Neural cell (in vitro differentiated cells): ENCODE measurements around the gene TBC1D16. TPM values are rescaled to one million over a fixed set of nuclear protein-coding genes. Genes with fewer than 3 reads are reported as not detected.

Source experiments
- H2AFZ ChIP-seq: fragments of 200-600, 300-800 bp; sonication (generic), shearing (Covaris generic); 2 replicates; pipeline ENCODE4 v1.6.0; 2014; ENCODE audit warnings: low read depth, mild to moderate bottlenecking, antibody characterized with exemption, low read length, moderate library complexity
- H3F3A ChIP-seq: fragments of 200-600 bp; shearing (Covaris generic); 2 replicates; pipeline ENCODE4 v1.6.1; 2016; ENCODE audit warnings: mild to moderate bottlenecking, moderate library complexity, mixed read lengths, antibody characterized with exemption, low read length; ENCODE audit not compliant: insufficient read depth, poor library complexity, severe bottlenecking
- H3K27ac ChIP-seq: fragments of 200-600, 300-800 bp; sonication (generic), shearing (Covaris generic); 2 replicates; pipeline ENCODE4 v1.5.1; 2014; ENCODE audit warnings: mild to moderate bottlenecking, low read length, moderate library complexity
- H3K27me3 ChIP-seq: fragments of 300-800, 200-600 bp; sonication (generic), shearing (Covaris generic); 2 replicates; pipeline ENCODE4 v1.6.0; 2014; ENCODE audit warnings: mild to moderate bottlenecking, low read depth, low read length, moderate library complexity; ENCODE audit not compliant: insufficient read depth
- H3K36me3 ChIP-seq: fragments of 300-800, 200-600 bp; sonication (generic), shearing (Covaris generic); 2 replicates; pipeline ENCODE4 v1.5.1; 2014; ENCODE audit warnings: mild to moderate bottlenecking, antibody characterized with exemption, low read length, moderate library complexity; ENCODE audit not compliant: insufficient read depth
- H3K4me2 ChIP-seq: fragments of 300-800, 200-600 bp; sonication (generic), shearing (Covaris generic); 2 replicates; pipeline ENCODE4 v1.6.0; 2014; ENCODE audit warnings: mild to moderate bottlenecking, low read length
- H3K4me3 ChIP-seq: fragments of 300-800, 200-600 bp; sonication (generic), shearing (Covaris generic); 2 replicates; pipeline ENCODE4 v1.5.1; 2014; ENCODE audit warnings: mild to moderate bottlenecking, low read length, moderate library complexity
- H3K79me2 ChIP-seq: fragments of 200-600 bp; shearing (Covaris generic); replicated peaks from 2 replicates; pipeline ENCODE4 v1.6.0; 2014; ENCODE audit warnings: mild to moderate bottlenecking, low read length, moderate library complexity; ENCODE audit not compliant: insufficient read depth
- H3K9ac ChIP-seq: fragments of 300-800, 200-600 bp; sonication (generic), shearing (Covaris generic); 2 replicates; pipeline ENCODE4 v1.6.1; 2016; ENCODE audit warnings: mild to moderate bottlenecking, low read length, mixed read lengths
- H3K9me2 ChIP-seq: fragments of 200-600 bp; shearing (Covaris generic); 2 replicates; pipeline ENCODE4 v1.6.1; 2016; ENCODE audit warnings: mild to moderate bottlenecking, low read length, mixed read lengths; ENCODE audit not compliant: insufficient read depth
- H3K9me3 ChIP-seq: fragments of 200-600, 300-800 bp; sonication (generic), shearing (Covaris generic); 2 replicates; pipeline ENCODE4 v1.6.1; 2016; ENCODE audit warnings: mild to moderate bottlenecking, mixed run types, low read length, moderate library complexity, mixed read lengths
- H4K20me1 ChIP-seq: fragments of 200-600 bp; shearing (Covaris generic); 2 replicates; pipeline ENCODE4 v1.6.1; 2016; ENCODE audit warnings: mild to moderate bottlenecking, mixed run types; ENCODE audit not compliant: insufficient read depth
- CTCF ChIP-seq: fragments of 450-650 bp; IDR thresholded peaks from 2 replicates; pipeline ENCODE4 v1.5.1; 2014; ENCODE audit warnings: antibody characterized with exemption, mild to moderate bottlenecking, moderate library complexity; ENCODE audit not compliant: poor library complexity, severe bottlenecking
- EP300 ChIP-seq: fragments of 450-650 bp; conservative IDR thresholded peaks from 2 replicates; pipeline ENCODE4 v1.6.1; 2014; ENCODE audit warnings: antibody characterized with exemption, mild to moderate bottlenecking, moderate library complexity; ENCODE audit not compliant: poor library complexity, severe bottlenecking
- EZH2 ChIP-seq: fragments of 200-600, 300-800 bp; shearing (Covaris generic), sonication (generic); IDR thresholded peaks from 2 replicates; pipeline ENCODE4 v1.6.1; 2014; ENCODE audit warnings: antibody characterized with exemption, low read length, borderline replicate concordance, mild to moderate bottlenecking; ENCODE audit not compliant: insufficient read depth, poor library complexity, severe bottlenecking
- MXI1 ChIP-seq: fragments of 450-650 bp; conservative IDR thresholded peaks from 2 replicates; pipeline ENCODE4 v1.6.1; 2014; ENCODE audit warnings: antibody characterized with exemption, mild to moderate bottlenecking; ENCODE audit not compliant: poor library complexity, severe bottlenecking
- POLR2AphosphoS5 ChIP-seq: IDR thresholded peaks from 2 replicates; pipeline ENCODE4 v1.6.1; 2012
- RAD21 ChIP-seq: fragments of 450-650 bp; conservative IDR thresholded peaks from 2 replicates; pipeline ENCODE4 v1.6.1; 2014; ENCODE audit warnings: antibody characterized with exemption, mild to moderate bottlenecking, moderate library complexity
- REST ChIP-seq: IDR thresholded peaks from 2 replicates; pipeline ENCODE4 v1.6.1; 2012; ENCODE audit warnings: borderline replicate concordance
- SMC3 ChIP-seq: fragments of 450-650 bp; conservative IDR thresholded peaks from 2 replicates; pipeline ENCODE4 v1.6.1; 2014; ENCODE audit warnings: antibody characterized with exemption, mild to moderate bottlenecking, moderate library complexity; ENCODE audit not compliant: poor library complexity
- TAF1 ChIP-seq: IDR thresholded peaks from 2 replicates; pipeline ENCODE4 v1.6.1; 2012; ENCODE audit warnings: low read depth
- polyA plus RNA-seq: library from polyadenylated mRNA; depleted of rRNA; stranded (reverse); fragments of >200 nt; gene quantifications from 2 replicates; pipeline ENCODE4 v1.2.3, GENCODE V29; 2014

The TBC1D16 gene
- polyA plus RNA-seq, 1 donor from 2014 or later: 19.8 TPM

GRCh38 chr17:79988185-79988971 lies 47.3 kb downstream of the TBC1D16 start:
- no peaks in the 10 kb centered on the region for H3K9me3 ChIP-seq
- no peak overlapping the region for H3K9ac ChIP-seq
- no peaks in the 10 kb centered on the region for H4K20me1 ChIP-seq
- no peaks in the 10 kb centered on the region for H3K27me3 ChIP-seq
- TF ChIP-seq EZH2 (no peak), MXI1 (no peak), CTCF (no peak), RAD21 (no peak), REST (no peak), SMC3 (no peak), EP300 (no peak), POLR2AphosphoS5 (no peak), TAF1 (no peak)
- H3K36me3 ChIP-seq: no peaks in the 10 kb centered on the region
- H3F3A ChIP-seq: no peaks in the 10 kb centered on the region
- no peak overlapping the region for H3K4me3 ChIP-seq
- no peaks in the 10 kb centered on the region for H3K79me2 ChIP-seq
- no peak overlapping the region for H2AFZ ChIP-seq
- H3K27ac ChIP-seq: no peak overlapping the region
- H3K4me2 ChIP-seq: no peak overlapping the region
- H3K9me2 ChIP-seq: no peaks in the 10 kb centered on the region

GRCh38 chr17:79987935-79988184 lies 47.8 kb downstream of the TBC1D16 start:
- H3K9ac ChIP-seq: no peak overlapping the region
- no peak overlapping the region for H3K4me3 ChIP-seq
- H4K20me1 ChIP-seq: no peaks in the 10 kb centered on the region
- H3K4me2 ChIP-seq: no peak overlapping the region
- H3F3A ChIP-seq: no peaks in the 10 kb centered on the region
- H3K9me3 ChIP-seq: no peaks in the 10 kb centered on the region
- no peak overlapping the region for H2AFZ ChIP-seq
- no peaks in the 10 kb centered on the region for H3K79me2 ChIP-seq
- no peaks in the 10 kb centered on the region for H3K36me3 ChIP-seq
- no peaks in the 10 kb centered on the region for H3K9me2 ChIP-seq
- TF ChIP-seq MXI1: no peak
- no peak for TF ChIP-seq RAD21
- TF ChIP-seq CTCF: no peak
- TF ChIP-seq SMC3: no peak
- TF ChIP-seq TAF1: no peak
- no peak for TF ChIP-seq EP300
- TF ChIP-seq REST: no peak
- no peak for TF ChIP-seq POLR2AphosphoS5
- TF ChIP-seq EZH2: no peak
- H3K27ac ChIP-seq: no peak overlapping the region
- no peaks in the 10 kb centered on the region for H3K27me3 ChIP-seq
